Measurements from ENCODE around the gene GCN1.

Gene GCN1

GRCh38 chr12:120150919-120151525 lies 43.5 kb downstream of the GCN1 start:
- TF ChIP-seq CTCF (IDR thresholded peaks at IDR 0.05; ENCODE audit: insufficient read depth, low read depth, low read length, missing control alignments): no peak
- no peak overlapping the region for H3K4me3 ChIP-seq (ENCODE audit: low read length)
- no peak for DNase-seq (ENCODE audit: low read depth)

GRCh38 chr12:120148011-120148410 lies 46.5 kb downstream of the GCN1 start:
- H3K4me3 ChIP-seq (ENCODE audit: low read length): no peak overlapping the region
- no peak for TF ChIP-seq CTCF (IDR thresholded peaks at IDR 0.05; ENCODE audit: insufficient read depth, low read depth, low read length, missing control alignments)
- no peak for DNase-seq (ENCODE audit: low read depth)

- H3K4me3 ChIP-seq (ENCODE audit: low read length): no peak overlapping the region
- no peak for DNase-seq (ENCODE audit: low read depth)
- TF ChIP-seq CTCF (IDR thresholded peaks at IDR 0.05; ENCODE audit: insufficient read depth, low read depth, low read length, missing control alignments): no peak
Measured at GRCh38 chr12:120145164-120145563, 49.4 kb downstream of the GCN1 start.

GRCh38 chr12:120144215-120144614 lies 50.3 kb downstream of the GCN1 start:
- no peak for DNase-seq (ENCODE audit: low read depth)
- TF ChIP-seq CTCF (IDR thresholded peaks at IDR 0.05; ENCODE audit: insufficient read depth, low read depth, low read length, missing control alignments): no peak
- H3K4me3 ChIP-seq (ENCODE audit: low read length): no peak overlapping the region

GRCh38 chr12:120142231-120142877 lies 52.2 kb downstream of the GCN1 start:
- H3K4me3 ChIP-seq (ENCODE audit: low read length): no peak overlapping the region
- no peak for DNase-seq (ENCODE audit: low read depth)
- TF ChIP-seq CTCF (IDR thresholded peaks at IDR 0.05; ENCODE audit: insufficient read depth, low read depth, low read length, missing control alignments): no peak

GRCh38 chr12:120141336-120141735 lies 53.2 kb downstream of the GCN1 start:
- no peak for DNase-seq (ENCODE audit: low read depth)
- no peak overlapping the region for H3K4me3 ChIP-seq (ENCODE audit: low read length)
- TF ChIP-seq CTCF (IDR thresholded peaks at IDR 0.05; ENCODE audit: insufficient read depth, low read depth, low read length, missing control alignments): no peak

- no peak overlapping the region for H3K4me3 ChIP-seq (ENCODE audit: low read length)
- TF ChIP-seq CTCF (IDR thresholded peaks at IDR 0.05; ENCODE audit: insufficient read depth, low read depth, low read length, missing control alignments): no peak
- no peak for DNase-seq (ENCODE audit: low read depth)
Measured at GRCh38 chr12:120140603-120141002, 53.9 kb downstream of the GCN1 start.
